ENCODE data around the gene ZNF101. TPM values are rescaled to one million over a fixed set of nuclear protein-coding genes. Genes with fewer than 3 reads are reported as not detected.

Gene ZNF101
- polyA plus RNA-seq, 1 donor from 2014 or later = 12.2 TPM

- Histone ChIP-seq H3K27ac (ENCODE audit: low read length) (no peak overlapping the region), H3K4me2 (ENCODE audit: low read length) (no peak overlapping the region), H3K27me3 (ENCODE audit: insufficient read depth, low read depth, low read length) (no peaks in the 10 kb centered on the region), H3K36me3 (ENCODE audit: insufficient read depth, low read length) (no peaks in the 10 kb centered on the region), H3K9me2 (ENCODE audit: insufficient read depth, low read length) (no peaks in the 10 kb centered on the region), H4K20me1 (ENCODE audit: insufficient read depth) (no peaks in the 10 kb centered on the region), H2AFZ (ENCODE audit: low read depth, low read length) (no peak overlapping the region), H3K9ac (ENCODE audit: low read length) (no peak overlapping the region), H3K79me2 (replicated peaks; ENCODE audit: insufficient read depth, low read length) (peaks cover 4% of the 10 kb centered on the region), H3F3A (ENCODE audit: insufficient read depth, low read length, poor library complexity, severe bottlenecking) (no peaks in the 10 kb centered on the region), H3K9me3 (ENCODE audit: low read length) (no peaks in the 10 kb centered on the region), H3K4me3 (ENCODE audit: low read length) (peak overlapping the region; percentile 97)
- TF ChIP-seq EP300 (conservative IDR thresholded peaks at IDR 0.05; ENCODE audit: poor library complexity, severe bottlenecking) (no peak), TAF1 (IDR thresholded peaks at IDR 0.05; ENCODE audit: low read depth) (no peak), POLR2AphosphoS5 (IDR thresholded peaks at IDR 0.05) (no peak), RAD21 (conservative IDR thresholded peaks at IDR 0.05) (no peak), MXI1 (conservative IDR thresholded peaks at IDR 0.05; ENCODE audit: poor library complexity, severe bottlenecking) (no peak), EZH2 (IDR thresholded peaks at IDR 0.05; ENCODE audit: borderline replicate concordance, insufficient read depth, low read length, poor library complexity, severe bottlenecking) (no peak), SMC3 (conservative IDR thresholded peaks at IDR 0.05; ENCODE audit: poor library complexity) (no peak)
- TF ChIP-seq, protein P1, sequence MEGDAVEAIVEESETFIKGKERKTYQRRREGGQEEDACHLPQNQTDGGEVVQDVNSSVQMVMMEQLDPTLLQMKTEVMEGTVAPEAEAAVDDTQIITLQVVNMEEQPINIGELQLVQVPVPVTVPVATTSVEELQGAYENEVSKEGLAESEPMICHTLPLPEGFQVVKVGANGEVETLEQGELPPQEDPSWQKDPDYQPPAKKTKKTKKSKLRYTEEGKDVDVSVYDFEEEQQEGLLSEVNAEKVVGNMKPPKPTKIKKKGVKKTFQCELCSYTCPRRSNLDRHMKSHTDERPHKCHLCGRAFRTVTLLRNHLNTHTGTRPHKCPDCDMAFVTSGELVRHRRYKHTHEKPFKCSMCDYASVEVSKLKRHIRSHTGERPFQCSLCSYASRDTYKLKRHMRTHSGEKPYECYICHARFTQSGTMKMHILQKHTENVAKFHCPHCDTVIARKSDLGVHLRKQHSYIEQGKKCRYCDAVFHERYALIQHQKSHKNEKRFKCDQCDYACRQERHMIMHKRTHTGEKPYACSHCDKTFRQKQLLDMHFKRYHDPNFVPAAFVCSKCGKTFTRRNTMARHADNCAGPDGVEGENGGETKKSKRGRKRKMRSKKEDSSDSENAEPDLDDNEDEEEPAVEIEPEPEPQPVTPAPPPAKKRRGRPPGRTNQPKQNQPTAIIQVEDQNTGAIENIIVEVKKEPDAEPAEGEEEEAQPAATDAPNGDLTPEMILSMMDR (IDR thresholded peaks at IDR 0.05; ENCODE audit: poor library complexity, severe bottlenecking) = no peak
- TF ChIP-seq, protein P2, sequence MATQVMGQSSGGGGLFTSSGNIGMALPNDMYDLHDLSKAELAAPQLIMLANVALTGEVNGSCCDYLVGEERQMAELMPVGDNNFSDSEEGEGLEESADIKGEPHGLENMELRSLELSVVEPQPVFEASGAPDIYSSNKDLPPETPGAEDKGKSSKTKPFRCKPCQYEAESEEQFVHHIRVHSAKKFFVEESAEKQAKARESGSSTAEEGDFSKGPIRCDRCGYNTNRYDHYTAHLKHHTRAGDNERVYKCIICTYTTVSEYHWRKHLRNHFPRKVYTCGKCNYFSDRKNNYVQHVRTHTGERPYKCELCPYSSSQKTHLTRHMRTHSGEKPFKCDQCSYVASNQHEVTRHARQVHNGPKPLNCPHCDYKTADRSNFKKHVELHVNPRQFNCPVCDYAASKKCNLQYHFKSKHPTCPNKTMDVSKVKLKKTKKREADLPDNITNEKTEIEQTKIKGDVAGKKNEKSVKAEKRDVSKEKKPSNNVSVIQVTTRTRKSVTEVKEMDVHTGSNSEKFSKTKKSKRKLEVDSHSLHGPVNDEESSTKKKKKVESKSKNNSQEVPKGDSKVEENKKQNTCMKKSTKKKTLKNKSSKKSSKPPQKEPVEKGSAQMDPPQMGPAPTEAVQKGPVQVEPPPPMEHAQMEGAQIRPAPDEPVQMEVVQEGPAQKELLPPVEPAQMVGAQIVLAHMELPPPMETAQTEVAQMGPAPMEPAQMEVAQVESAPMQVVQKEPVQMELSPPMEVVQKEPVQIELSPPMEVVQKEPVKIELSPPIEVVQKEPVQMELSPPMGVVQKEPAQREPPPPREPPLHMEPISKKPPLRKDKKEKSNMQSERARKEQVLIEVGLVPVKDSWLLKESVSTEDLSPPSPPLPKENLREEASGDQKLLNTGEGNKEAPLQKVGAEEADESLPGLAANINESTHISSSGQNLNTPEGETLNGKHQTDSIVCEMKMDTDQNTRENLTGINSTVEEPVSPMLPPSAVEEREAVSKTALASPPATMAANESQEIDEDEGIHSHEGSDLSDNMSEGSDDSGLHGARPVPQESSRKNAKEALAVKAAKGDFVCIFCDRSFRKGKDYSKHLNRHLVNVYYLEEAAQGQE (IDR thresholded peaks at IDR 0.05; ENCODE audit: borderline replicate concordance) = no peak
Observed at GRCh38 chr19:19670070-19670551, 1.5 kb downstream of the ZNF101 start.

- H2AFZ ChIP-seq (ENCODE audit: low read depth, low read length) = no peak overlapping the region
- no peak overlapping the region for H3K4me2 ChIP-seq (ENCODE audit: low read length)
- no peak for TF ChIP-seq EZH2 (IDR thresholded peaks at IDR 0.05; ENCODE audit: borderline replicate concordance, insufficient read depth, low read length, poor library complexity, severe bottlenecking)
- TF ChIP-seq, protein P2 (IDR thresholded peaks at IDR 0.05; ENCODE audit: borderline replicate concordance) = no peak
- no peak for TF ChIP-seq SMC3 (conservative IDR thresholded peaks at IDR 0.05; ENCODE audit: poor library complexity)
- no peak for TF ChIP-seq POLR2AphosphoS5 (IDR thresholded peaks at IDR 0.05)
- no peak for TF ChIP-seq EP300 (conservative IDR thresholded peaks at IDR 0.05; ENCODE audit: poor library complexity, severe bottlenecking)
- TF ChIP-seq, protein P1 (IDR thresholded peaks at IDR 0.05; ENCODE audit: poor library complexity, severe bottlenecking) = no peak
- no peak for TF ChIP-seq RAD21 (conservative IDR thresholded peaks at IDR 0.05)
- TF ChIP-seq TAF1 (IDR thresholded peaks at IDR 0.05; ENCODE audit: low read depth) = no peak
- no peak for TF ChIP-seq MXI1 (conservative IDR thresholded peaks at IDR 0.05; ENCODE audit: poor library complexity, severe bottlenecking)
- H3K36me3 ChIP-seq (ENCODE audit: insufficient read depth, low read length) = no peaks in the 10 kb centered on the region
- H3K27ac ChIP-seq (ENCODE audit: low read length) = no peak overlapping the region
- no peaks in the 10 kb centered on the region for H3K27me3 ChIP-seq (ENCODE audit: insufficient read depth, low read depth, low read length)
- no peak overlapping the region for H3K4me3 ChIP-seq (ENCODE audit: low read length)
- no peaks in the 10 kb centered on the region for H3K9me2 ChIP-seq (ENCODE audit: insufficient read depth, low read length)
- peaks cover 4% of the 10 kb centered on the region for H3K79me2 ChIP-seq (replicated peaks; ENCODE audit: insufficient read depth, low read length)
- H3F3A ChIP-seq (ENCODE audit: insufficient read depth, low read length, poor library complexity, severe bottlenecking) = no peaks in the 10 kb centered on the region
- H4K20me1 ChIP-seq (ENCODE audit: insufficient read depth) = no peaks in the 10 kb centered on the region
- no peaks in the 10 kb centered on the region for H3K9me3 ChIP-seq (ENCODE audit: low read length)
- H3K9ac ChIP-seq (ENCODE audit: low read length) = no peak overlapping the region
Observed at GRCh38 chr19:19672816-19673215, 4.2 kb downstream of the ZNF101 start.
